K562 (cell line): ENCODE measurements around the gene SFPQ. TPM values are rescaled to one million over a fixed set of nuclear protein-coding genes. Genes with fewer than 3 reads are reported as not detected.

ENCODE experiments used
- ASH1L ChIP-seq: fragments of 450-650 bp; IDR thresholded peaks from 2 replicates; pipeline ENCODE4 v1.6.1; 2018; ENCODE audit warnings: borderline replicate concordance, mild to moderate bottlenecking, low read depth; ENCODE audit not compliant: partially characterized antibody
- CBFA2T3 ChIP-seq: fragments of 450-650 bp; IDR thresholded peaks from 2 replicates; pipeline ENCODE4 v1.6.1; 2017
- CHCHD3 ChIP-seq: fragments of 250-450 bp; sonication (Bioruptor Pico); IDR thresholded peaks from 2 replicates; pipeline ENCODE4 v2.1.2; 2022; ENCODE audit warnings: mild to moderate bottlenecking
- CHD1 ChIP-seq: fragments of 200-600 bp; sonication (generic); IDR thresholded peaks from one replicate; pipeline ENCODE4 v1.6.1; 2012; ENCODE audit warnings: mild to moderate bottlenecking, moderate library complexity, low read length, inconsistent platforms
- DLX4 ChIP-seq: fragments of 250-450 bp; sonication (Bioruptor Pico); IDR thresholded peaks from 2 replicates; pipeline ENCODE4 v1.6.1; 2021; ENCODE audit warnings: mild to moderate bottlenecking
- EWSR1 ChIP-seq: fragments of 450-650 bp; IDR thresholded peaks from 2 replicates; pipeline ENCODE4 v1.6.1; 2018; ENCODE audit warnings: borderline replicate concordance, mild to moderate bottlenecking, low read depth, moderate library complexity; ENCODE audit not compliant: partially characterized antibody
- HNRNPH1 ChIP-seq: fragments of 200-400 bp; formaldehyde crosslinking; optimal IDR thresholded peaks from 2 replicates; pipeline ENCODE3; 2017; ENCODE audit warnings: low read depth, mild to moderate bottlenecking, low read length, moderate library complexity
- HNRNPL ChIP-seq: fragments of 200-400 bp; formaldehyde crosslinking; IDR thresholded peaks from 2 replicates; pipeline ENCODE4 v1.6.1; 2017; ENCODE audit warnings: low read depth, mild to moderate bottlenecking, low read length
- IRF2 ChIP-seq: sonication (generic); formaldehyde crosslinking; IDR thresholded peaks from 2 replicates; pipeline ENCODE4 v1.8.1; 2022; ENCODE audit warnings: mild to moderate bottlenecking, missing genetic modification reagents
- KLF13 ChIP-seq: fragments of 450-650 bp; IDR thresholded peaks from 2 replicates; pipeline ENCODE4 v1.6.1; 2016; ENCODE audit warnings: missing genetic modification characterization, low read depth, mild to moderate bottlenecking, missing compliant biosample characterization, moderate library complexity, borderline replicate concordance
- LCOR ChIP-seq: sonication (generic); formaldehyde crosslinking; IDR thresholded peaks from 2 replicates; pipeline ENCODE4 v1.8.0; 2022; ENCODE audit warnings: mild to moderate bottlenecking, missing genetic modification reagents
- MED1 ChIP-seq: sonication (generic); formaldehyde crosslinking; IDR thresholded peaks from 2 replicates; pipeline ENCODE4 v1.8.1; 2023; ENCODE audit warnings: missing genetic modification reagents, borderline replicate concordance
- MLLT1 ChIP-seq, 2 experiments: fragments of 450-650 bp; IDR thresholded peaks; 2 replicates each; pipeline ENCODE4 v1.6.1; 2016
- NKRF ChIP-seq: fragments of 450-650 bp; IDR thresholded peaks from 2 replicates; pipeline ENCODE4 v1.6.1; 2016; ENCODE audit warnings: borderline replicate concordance
- SAFB ChIP-seq: fragments of 200-400 bp; formaldehyde crosslinking; IDR thresholded peaks from 2 replicates; pipeline ENCODE4 v1.6.1; 2017; ENCODE audit warnings: low read depth, low read length, borderline replicate concordance
- SRSF7 ChIP-seq: fragments of 200-400 bp; formaldehyde crosslinking; optimal IDR thresholded peaks from 2 replicates; pipeline ENCODE3; 2017; ENCODE audit warnings: mild to moderate bottlenecking, low read depth, low read length
- TAF1 ChIP-seq: IDR thresholded peaks from 2 replicates; pipeline ENCODE4 v1.6.1; 2011; ENCODE audit warnings: mild to moderate bottlenecking, low read length, moderate library complexity; ENCODE audit not compliant: insufficient read depth, control insufficient read depth, severe bottlenecking; ENCODE audit errors: extremely low read depth
- TFAP4 ChIP-seq: sonication (generic); formaldehyde crosslinking; IDR thresholded peaks from 2 replicates; pipeline ENCODE4 v1.8.0; 2022; ENCODE audit warnings: missing genetic modification reagents, mild to moderate bottlenecking, moderate library complexity, borderline replicate concordance
- ZBTB26 ChIP-seq: fragments of 450-650 bp; formaldehyde crosslinking; IDR thresholded peaks from 2 replicates; pipeline ENCODE4 v1.4.0; 2022; ENCODE audit warnings: missing genetic modification characterization
- ZNF282 ChIP-seq: sonication (generic); formaldehyde crosslinking; IDR thresholded peaks from 2 replicates; pipeline ENCODE4 v1.8.1; 2023; ENCODE audit warnings: missing genetic modification reagents
- ZNF561 ChIP-seq: fragments of 450-650 bp; formaldehyde crosslinking; conservative IDR thresholded peaks from 2 replicates; pipeline ENCODE4 v1.4.0; 2020; ENCODE audit warnings: mild to moderate bottlenecking, moderate library complexity
- ZNF780A ChIP-seq: fragments of 250-450 bp; sonication (Bioruptor Pico); IDR thresholded peaks from 2 replicates; pipeline ENCODE4 v1.5.0; 2021; ENCODE audit warnings: mild to moderate bottlenecking
- polyA plus RNA-seq, 8 experiments: library from polyadenylated mRNA; depleted of rRNA in 4 of 8; stranded (reverse) in 5 of 8; unstranded in 3 of 8; fragments of >200 nt; fragmentation: Nextera tagmentation in 2 of 8; fragmentation: Illumina TruSeq in 1 of 8; extraction: Ambion mirVana in 2 of 8; extraction: Trizol in 1 of 8; gene quantifications; 2 replicates each; pipeline versions ENCODE4 v1.2.1 to v1.2.3, GENCODE V29; 2011 to 2014; ENCODE audit warnings: inconsistent platforms in 1 of 8, missing spikeins in 1 of 8
- total RNA-seq, 7 experiments: library from RNA; depleted of rRNA in 6 of 7; stranded (reverse); fragments of >200 nt in 6 of 7; fragmentation: Illumina TruSeq in 2 of 7; extraction: Trizol in 2 of 7; gene quantifications; 2 replicates each; pipeline versions ENCODE4 v1.2.1 to v1.2.3, GENCODE V29; 2011 to 2021; ENCODE audit warnings: low replicate concordance in 1 of 7

SFPQ gene
- total and polyA plus RNA-seq, 9 of the 15 experiments (the other 6 are each of a cell fraction or from before 2014, with no cell fraction given): 69.7 to 562 (median 399) TPM

GRCh38 chr1:35192056-35192852 lies 691 bp downstream of the SFPQ start (continued):
- 0 out of 2 replicates have a peak, but pooled peaks have one; percentile 19 for TF ChIP-seq TFAP4 (CRISPR knock-in tag)
- TF ChIP-seq MED1 (CRISPR knock-in tag): no peak
- no peak for TF ChIP-seq IRF2 (CRISPR knock-in tag)
- TF ChIP-seq TAF1: peak; percentile 79
- peak; percentile 55; the same call in 1 of the 2 replicates for TF ChIP-seq KLF13
- TF ChIP-seq ZNF561: no peak
- TF ChIP-seq CBFA2T3: no peak
- no peak for TF ChIP-seq DLX4 (CRISPR knock-in tag)
- no peak; the same call in 1 of the 2 replicates for TF ChIP-seq LCOR (CRISPR knock-in tag)
- no peak for TF ChIP-seq SRSF7
- no peak for TF ChIP-seq HNRNPH1
- no peak for TF ChIP-seq ZNF282 (CRISPR knock-in tag)
- TF ChIP-seq ZBTB26 (CRISPR knock-in tag): no peak
- TF ChIP-seq MLLT1 (IDR thresholded peaks at IDR 0.05): no peak
- peak; percentile 67 for TF ChIP-seq SAFB
- no peak for TF ChIP-seq NKRF
- TF ChIP-seq CHD1: peak; percentile 83
- peak; percentile 26; the same call in 1 of the 2 replicates for TF ChIP-seq CHCHD3 (CRISPR knock-in tag)
- TF ChIP-seq ZNF780A (CRISPR knock-in tag): no peak
- TF ChIP-seq EWSR1: no peak
- TF ChIP-seq ASH1L: no peak
- TF ChIP-seq HNRNPL: peak; percentile 58
